ENCODE results near the gene ARFGEF2. TPM values are rescaled to one million over a fixed set of nuclear protein-coding genes. Genes with fewer than 3 reads are reported as not detected.

Gene ARFGEF2
- total RNA-seq, 1 experiment from 2014 or later = 20.9 TPM

- TF ChIP-seq, protein P1, sequence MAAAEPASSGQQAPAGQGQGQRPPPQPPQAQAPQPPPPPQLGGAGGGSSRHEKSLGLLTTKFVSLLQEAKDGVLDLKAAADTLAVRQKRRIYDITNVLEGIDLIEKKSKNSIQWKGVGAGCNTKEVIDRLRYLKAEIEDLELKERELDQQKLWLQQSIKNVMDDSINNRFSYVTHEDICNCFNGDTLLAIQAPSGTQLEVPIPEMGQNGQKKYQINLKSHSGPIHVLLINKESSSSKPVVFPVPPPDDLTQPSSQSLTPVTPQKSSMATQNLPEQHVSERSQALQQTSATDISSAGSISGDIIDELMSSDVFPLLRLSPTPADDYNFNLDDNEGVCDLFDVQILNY (CRISPR knock-in tag; IDR thresholded peaks at IDR 0.05) = no peak
- TF ChIP-seq USF1 (CRISPR knock-in tag; IDR thresholded peaks at IDR 0.05) (no peak), IRF1 (CRISPR knock-in tag; IDR thresholded peaks at IDR 0.05) (no peak), ZNF416 (CRISPR knock-in tag; IDR thresholded peaks at IDR 0.05) (no peak), NFE2L1 (CRISPR knock-in tag; IDR thresholded peaks at IDR 0.05) (no peak)
These were observed 153.0 kb downstream of the ARFGEF2 start (continued) for GRCh38 chr20:49074521-49074920.

GRCh38 chr20:49078310-49078709, 156.8 kb downstream of the ARFGEF2 start:
- ATAC-seq (no peak), DNase-seq (ENCODE audit: low spot score) (no peak)
- no peaks in the 10 kb centered on the region for H3K4me1 Mint-ChIP-seq
- H3K36me3 Mint-ChIP-seq = peaks cover 79% of the 10 kb centered on the region
- H3K9me3 Mint-ChIP-seq = no peaks in the 10 kb centered on the region
- no peak overlapping the region for H3K4me3 Mint-ChIP-seq
- POLR2A ChIA-PET = no interaction called here
- H3K27me3 Mint-ChIP-seq (ENCODE audit: low read depth) = no peaks in the 10 kb centered on the region
- H3K27ac Mint-ChIP-seq = no peak overlapping the region
- CTCF ChIA-PET = no interaction called here
- TF ChIP-seq MYBL2 (CRISPR knock-in tag; IDR thresholded peaks at IDR 0.05) (no peak), E2F1 (CRISPR knock-in tag; IDR thresholded peaks at IDR 0.05) (no peak), ZSCAN18 (CRISPR knock-in tag; IDR thresholded peaks at IDR 0.05) (no peak), NR1H2 (CRISPR knock-in tag; IDR thresholded peaks at IDR 0.05) (no peak), ZNF219 (CRISPR knock-in tag; IDR thresholded peaks at IDR 0.05; ENCODE audit: borderline replicate concordance) (no peak), ZNF396 (CRISPR knock-in tag; IDR thresholded peaks at IDR 0.05; ENCODE audit: borderline replicate concordance) (no peak), GTF2I (CRISPR knock-in tag; conservative IDR thresholded peaks at IDR 0.05) (no peak), ESRRA (CRISPR knock-in tag; IDR thresholded peaks at IDR 0.05; ENCODE audit: borderline replicate concordance) (no peak), ZNF671 (CRISPR knock-in tag; IDR thresholded peaks at IDR 0.05) (no peak), JUN (CRISPR knock-in tag; IDR thresholded peaks at IDR 0.05) (no peak), RELA (CRISPR knock-in tag; IDR thresholded peaks at IDR 0.05; ENCODE audit: borderline replicate concordance) (no peak), SMAD3 (CRISPR knock-in tag; IDR thresholded peaks at IDR 0.05; ENCODE audit: borderline replicate concordance) (no peak), ZNF512 (CRISPR knock-in tag; IDR thresholded peaks at IDR 0.05; ENCODE audit: borderline replicate concordance) (no peak)
- TF ChIP-seq, protein P2, sequence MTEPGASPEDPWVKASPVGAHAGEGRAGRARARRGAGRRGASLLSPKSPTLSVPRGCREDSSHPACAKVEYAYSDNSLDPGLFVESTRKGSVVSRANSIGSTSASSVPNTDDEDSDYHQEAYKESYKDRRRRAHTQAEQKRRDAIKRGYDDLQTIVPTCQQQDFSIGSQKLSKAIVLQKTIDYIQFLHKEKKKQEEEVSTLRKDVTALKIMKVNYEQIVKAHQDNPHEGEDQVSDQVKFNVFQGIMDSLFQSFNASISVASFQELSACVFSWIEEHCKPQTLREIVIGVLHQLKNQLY (CRISPR knock-in tag; IDR thresholded peaks at IDR 0.05) = no peak
- TF ChIP-seq, protein P3, sequence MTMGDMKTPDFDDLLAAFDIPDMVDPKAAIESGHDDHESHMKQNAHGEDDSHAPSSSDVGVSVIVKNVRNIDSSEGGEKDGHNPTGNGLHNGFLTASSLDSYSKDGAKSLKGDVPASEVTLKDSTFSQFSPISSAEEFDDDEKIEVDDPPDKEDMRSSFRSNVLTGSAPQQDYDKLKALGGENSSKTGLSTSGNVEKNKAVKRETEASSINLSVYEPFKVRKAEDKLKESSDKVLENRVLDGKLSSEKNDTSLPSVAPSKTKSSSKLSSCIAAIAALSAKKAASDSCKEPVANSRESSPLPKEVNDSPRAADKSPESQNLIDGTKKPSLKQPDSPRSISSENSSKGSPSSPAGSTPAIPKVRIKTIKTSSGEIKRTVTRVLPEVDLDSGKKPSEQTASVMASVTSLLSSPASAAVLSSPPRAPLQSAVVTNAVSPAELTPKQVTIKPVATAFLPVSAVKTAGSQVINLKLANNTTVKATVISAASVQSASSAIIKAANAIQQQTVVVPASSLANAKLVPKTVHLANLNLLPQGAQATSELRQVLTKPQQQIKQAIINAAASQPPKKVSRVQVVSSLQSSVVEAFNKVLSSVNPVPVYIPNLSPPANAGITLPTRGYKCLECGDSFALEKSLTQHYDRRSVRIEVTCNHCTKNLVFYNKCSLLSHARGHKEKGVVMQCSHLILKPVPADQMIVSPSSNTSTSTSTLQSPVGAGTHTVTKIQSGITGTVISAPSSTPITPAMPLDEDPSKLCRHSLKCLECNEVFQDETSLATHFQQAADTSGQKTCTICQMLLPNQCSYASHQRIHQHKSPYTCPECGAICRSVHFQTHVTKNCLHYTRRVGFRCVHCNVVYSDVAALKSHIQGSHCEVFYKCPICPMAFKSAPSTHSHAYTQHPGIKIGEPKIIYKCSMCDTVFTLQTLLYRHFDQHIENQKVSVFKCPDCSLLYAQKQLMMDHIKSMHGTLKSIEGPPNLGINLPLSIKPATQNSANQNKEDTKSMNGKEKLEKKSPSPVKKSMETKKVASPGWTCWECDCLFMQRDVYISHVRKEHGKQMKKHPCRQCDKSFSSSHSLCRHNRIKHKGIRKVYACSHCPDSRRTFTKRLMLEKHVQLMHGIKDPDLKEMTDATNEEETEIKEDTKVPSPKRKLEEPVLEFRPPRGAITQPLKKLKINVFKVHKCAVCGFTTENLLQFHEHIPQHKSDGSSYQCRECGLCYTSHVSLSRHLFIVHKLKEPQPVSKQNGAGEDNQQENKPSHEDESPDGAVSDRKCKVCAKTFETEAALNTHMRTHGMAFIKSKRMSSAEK (CRISPR knock-in tag; IDR thresholded peaks at IDR 0.05; ENCODE audit: borderline replicate concordance) = no peak
- TF ChIP-seq, protein P1 (CRISPR knock-in tag; IDR thresholded peaks at IDR 0.05) = no peak
- TF ChIP-seq, protein P4, sequence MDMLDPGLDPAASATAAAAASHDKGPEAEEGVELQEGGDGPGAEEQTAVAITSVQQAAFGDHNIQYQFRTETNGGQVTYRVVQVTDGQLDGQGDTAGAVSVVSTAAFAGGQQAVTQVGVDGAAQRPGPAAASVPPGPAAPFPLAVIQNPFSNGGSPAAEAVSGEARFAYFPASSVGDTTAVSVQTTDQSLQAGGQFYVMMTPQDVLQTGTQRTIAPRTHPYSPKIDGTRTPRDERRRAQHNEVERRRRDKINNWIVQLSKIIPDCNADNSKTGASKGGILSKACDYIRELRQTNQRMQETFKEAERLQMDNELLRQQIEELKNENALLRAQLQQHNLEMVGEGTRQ (CRISPR knock-in tag; IDR thresholded peaks at IDR 0.05) = no peak

Data from WTC11 (cell line).